ENCODE measurements around the gene PCDHGA10.
"Not testable (repeated sequence)": the region's sequence is repeated elsewhere in the genome, so short reads cannot be mapped to it uniquely, and the experiment has no call there.

The PCDHGA10 gene

DNA sequence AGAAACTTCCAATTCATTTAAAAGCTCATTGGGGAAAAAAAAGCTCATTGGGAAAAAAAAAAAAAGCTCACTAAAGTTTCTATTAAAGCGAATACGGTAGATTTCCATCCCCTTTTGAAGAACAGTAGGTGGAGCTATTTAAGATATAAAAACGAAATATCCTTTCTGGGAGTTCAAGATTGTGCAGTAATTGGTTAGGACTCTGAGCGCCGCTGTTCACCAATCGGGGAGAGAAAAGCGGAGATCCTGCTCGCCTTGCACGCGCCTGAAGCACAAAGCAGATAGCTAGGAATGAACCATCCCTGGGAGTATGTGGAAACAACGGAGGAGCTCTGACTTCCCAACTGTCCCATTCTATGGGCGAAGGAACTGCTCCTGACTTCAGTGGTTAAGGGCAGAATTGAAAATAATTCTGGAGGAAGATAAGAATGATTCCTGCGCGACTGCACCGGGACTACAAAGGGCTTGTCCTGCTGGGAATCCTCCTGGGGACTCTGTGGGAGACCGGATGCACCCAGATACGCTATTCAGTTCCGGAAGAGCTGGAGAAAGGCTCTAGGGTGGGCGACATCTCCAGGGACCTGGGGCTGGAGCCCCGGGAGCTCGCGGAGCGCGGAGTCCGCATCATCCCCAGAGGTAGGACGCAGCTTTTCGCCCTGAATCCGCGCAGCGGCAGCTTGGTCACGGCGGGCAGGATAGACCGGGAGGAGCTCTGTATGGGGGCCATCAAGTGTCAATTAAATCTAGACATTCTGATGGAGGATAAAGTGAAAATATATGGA is 17.7 kb downstream of the PCDHGA10 start, which contains the start of gene PCDHGA12:
Gene PCDHGA12, plus strand, starts transcription at position 176 of the 782 bp plus-strand sequence. Its CDS starts 253 bp downstream, at position 429.
- H3K36me3 ChIP-seq (ENCODE audit: control insufficient read depth in 2 of 2, insufficient read depth in 2 of 2, low read length in 2 of 2): peaks cover 0 to 3% of the 10 kb centered on the region in 2 donors
- H3K27ac ChIP-seq (ENCODE audit: low read length): no peak within 1 kb of the TSS
- peaks cover 21 to 68% of the 10 kb centered on the region in 2 donors for H3K9me3 ChIP-seq (ENCODE audit: control insufficient read depth in 2 of 2, low read length in 2 of 2)
- H3K9ac ChIP-seq (ENCODE audit: low read length in 2 of 2): no peak within 1 kb of the TSS
- no peaks in the 10 kb centered on the region for H3K4me1 ChIP-seq (ENCODE audit: control insufficient read depth, insufficient read depth, low read length)
- peak within 1 kb of the TSS; percentile 58 to 59 for H3K4me3 ChIP-seq (ENCODE audit: low read length in 2 of 2)
- no peaks in the 10 kb centered on the region for H3K27me3 ChIP-seq (ENCODE audit: control insufficient read depth in 1 of 2, insufficient read depth in 2 of 2, low read length in 2 of 2)

DNA sequence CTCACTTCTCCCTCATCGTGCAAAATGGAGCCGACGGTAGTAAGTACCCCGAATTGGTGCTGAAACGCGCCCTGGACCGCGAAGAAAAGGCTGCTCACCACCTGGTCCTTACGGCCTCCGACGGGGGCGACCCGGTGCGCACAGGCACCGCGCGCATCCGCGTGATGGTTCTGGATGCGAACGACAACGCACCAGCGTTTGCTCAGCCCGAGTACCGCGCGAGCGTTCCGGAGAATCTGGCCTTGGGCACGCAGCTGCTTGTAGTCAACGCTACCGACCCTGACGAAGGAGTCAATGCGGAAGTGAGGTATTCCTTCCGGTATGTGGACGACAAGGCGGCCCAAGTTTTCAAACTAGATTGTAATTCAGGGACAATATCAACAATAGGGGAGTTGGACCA is 18.5 kb downstream of the PCDHGA10 start:
- Histone ChIP-seq H3K4me3 (ENCODE audit: low read length in 2 of 2) (peak overlapping the region; percentile 58 to 59), H3K4me1 (ENCODE audit: control insufficient read depth, insufficient read depth, low read length) (no peaks in the 10 kb centered on the region), H3K27ac (ENCODE audit: low read length) (no peak overlapping the region), H3K9ac (ENCODE audit: low read length in 2 of 2) (no peak overlapping the region), H3K27me3 (ENCODE audit: control insufficient read depth in 1 of 2, insufficient read depth in 2 of 2, low read length in 2 of 2) (no peaks in the 10 kb centered on the region), H3K9me3 (ENCODE audit: control insufficient read depth in 2 of 2, low read length in 2 of 2) (peaks cover 15 to 61% of the 10 kb centered on the region in 2 donors), H3K36me3 (ENCODE audit: control insufficient read depth in 2 of 2, insufficient read depth in 2 of 2, low read length in 2 of 2) (no peaks in the 10 kb centered on the region)

DNA sequence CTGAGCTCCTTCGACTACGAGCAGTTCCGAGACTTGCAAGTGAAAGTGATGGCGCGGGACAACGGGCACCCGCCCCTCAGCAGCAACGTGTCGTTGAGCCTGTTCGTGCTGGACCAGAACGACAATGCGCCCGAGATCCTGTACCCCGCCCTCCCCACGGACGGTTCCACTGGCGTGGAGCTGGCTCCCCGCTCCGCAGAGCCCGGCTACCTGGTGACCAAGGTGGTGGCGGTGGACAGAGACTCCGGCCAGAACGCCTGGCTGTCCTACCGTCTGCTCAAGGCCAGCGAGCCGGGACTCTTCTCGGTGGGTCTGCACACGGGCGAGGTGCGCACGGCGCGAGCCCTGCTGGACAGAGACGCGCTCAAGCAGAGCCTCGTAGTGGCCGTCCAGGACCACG is 19.5 kb downstream of the PCDHGA10 start:
- not testable (repeated sequence) for H3K9ac ChIP-seq (ENCODE audit: low read length in 2 of 2); H3K4me1 ChIP-seq (ENCODE audit: control insufficient read depth, insufficient read depth, low read length); H3K27me3 ChIP-seq (ENCODE audit: control insufficient read depth in 1 of 2, insufficient read depth in 2 of 2, low read length in 2 of 2); H3K27ac ChIP-seq (ENCODE audit: low read length); H3K36me3 ChIP-seq (ENCODE audit: control insufficient read depth in 2 of 2, insufficient read depth in 2 of 2, low read length in 2 of 2)
- H3K4me3 ChIP-seq (ENCODE audit: low read length in 2 of 2): peak overlapping the region; percentile 58 to 59
- H3K9me3 ChIP-seq (ENCODE audit: control insufficient read depth in 2 of 2, low read length in 2 of 2): peaks cover 5 to 53% of the 10 kb centered on the region in 2 donors

DNA sequence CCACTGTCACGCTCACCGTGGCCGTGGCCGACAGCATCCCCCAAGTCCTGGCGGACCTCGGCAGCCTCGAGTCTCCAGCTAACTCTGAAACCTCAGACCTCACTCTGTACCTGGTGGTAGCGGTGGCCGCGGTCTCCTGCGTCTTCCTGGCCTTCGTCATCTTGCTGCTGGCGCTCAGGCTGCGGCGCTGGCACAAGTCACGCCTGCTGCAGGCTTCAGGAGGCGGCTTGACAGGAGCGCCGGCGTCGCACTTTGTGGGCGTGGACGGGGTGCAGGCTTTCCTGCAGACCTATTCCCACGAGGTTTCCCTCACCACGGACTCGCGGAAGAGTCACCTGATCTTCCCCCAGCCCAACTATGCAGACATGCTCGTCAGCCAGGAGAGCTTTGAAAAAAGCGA is 19.9 kb downstream of the PCDHGA10 start:
- H3K9me3 ChIP-seq (ENCODE audit: control insufficient read depth in 2 of 2, low read length in 2 of 2): peaks cover 4 to 52% of the 10 kb centered on the region in 2 donors
- H3K27me3 ChIP-seq (ENCODE audit: control insufficient read depth in 1 of 2, insufficient read depth in 2 of 2, low read length in 2 of 2); H3K4me3 ChIP-seq (ENCODE audit: low read length in 2 of 2); H3K9ac ChIP-seq (ENCODE audit: low read length in 2 of 2); H3K4me1 ChIP-seq (ENCODE audit: control insufficient read depth, insufficient read depth, low read length); H3K27ac ChIP-seq (ENCODE audit: low read length); H3K36me3 ChIP-seq (ENCODE audit: control insufficient read depth in 2 of 2, insufficient read depth in 2 of 2, low read length in 2 of 2): not testable (repeated sequence)

DNA sequence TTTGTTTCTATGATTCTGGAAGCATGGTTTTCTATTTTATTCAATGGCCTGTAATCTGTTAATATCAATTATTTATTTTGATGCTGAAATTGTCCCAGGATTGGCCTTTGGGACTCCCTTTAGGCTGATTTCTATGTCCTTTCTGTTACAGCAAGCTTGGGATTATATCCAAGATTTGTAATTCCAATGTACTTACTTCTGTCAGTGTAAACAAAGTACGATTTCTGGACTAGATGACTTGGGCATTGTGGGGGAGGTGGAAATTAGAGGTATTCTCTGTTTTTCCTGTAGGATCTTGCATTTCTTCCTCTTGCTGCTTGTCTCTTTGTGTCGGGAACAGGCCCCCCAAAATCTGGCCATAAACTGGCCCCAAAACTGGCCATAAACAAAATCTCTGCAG is 21.2 kb downstream of the PCDHGA10 start:
- H3K36me3 ChIP-seq (ENCODE audit: control insufficient read depth in 2 of 2, insufficient read depth in 2 of 2, low read length in 2 of 2): no peaks in the 10 kb centered on the region
- H3K9ac ChIP-seq (ENCODE audit: low read length in 2 of 2): no peak overlapping the region
- no peak overlapping the region for H3K27ac ChIP-seq (ENCODE audit: low read length)
- H3K9me3 ChIP-seq (ENCODE audit: control insufficient read depth in 2 of 2, low read length in 2 of 2): peaks cover 6 to 48% of the 10 kb centered on the region in 2 donors
- no peaks in the 10 kb centered on the region for H3K4me1 ChIP-seq (ENCODE audit: control insufficient read depth, insufficient read depth, low read length)
- H3K4me3 ChIP-seq (ENCODE audit: low read length in 2 of 2): no peak overlapping the region
- no peaks in the 10 kb centered on the region for H3K27me3 ChIP-seq (ENCODE audit: control insufficient read depth in 1 of 2, insufficient read depth in 2 of 2, low read length in 2 of 2)

DNA sequence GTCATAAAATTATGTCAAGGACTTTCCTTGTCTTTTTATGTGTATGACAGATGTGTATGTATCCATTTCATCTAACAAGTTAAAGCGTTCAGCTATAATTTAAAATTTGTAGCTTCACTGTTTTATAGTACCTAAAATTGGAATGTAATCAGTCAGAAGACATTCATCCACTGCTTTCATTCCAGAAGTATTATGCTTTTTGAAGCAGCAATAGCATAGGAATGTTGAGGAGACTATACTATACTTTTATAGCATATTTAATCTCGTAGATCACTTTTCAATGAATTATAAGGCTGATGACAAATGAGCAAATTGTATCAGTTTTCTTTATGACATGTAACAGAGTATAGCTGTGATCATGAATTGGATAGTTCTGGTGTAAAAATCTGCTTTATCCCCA is 24.4 kb downstream of the PCDHGA10 start:
- Histone ChIP-seq H3K4me3 (ENCODE audit: low read length in 2 of 2) (no peak overlapping the region), H3K4me1 (ENCODE audit: control insufficient read depth, insufficient read depth, low read length) (no peaks in the 10 kb centered on the region), H3K27ac (ENCODE audit: low read length) (no peak overlapping the region), H3K9ac (ENCODE audit: low read length in 2 of 2) (no peak overlapping the region), H3K36me3 (ENCODE audit: control insufficient read depth in 2 of 2, insufficient read depth in 2 of 2, low read length in 2 of 2) (peaks cover 0 to 3% of the 10 kb centered on the region in 2 donors), H3K27me3 (ENCODE audit: control insufficient read depth in 1 of 2, insufficient read depth in 2 of 2, low read length in 2 of 2) (no peaks in the 10 kb centered on the region), H3K9me3 (ENCODE audit: control insufficient read depth in 2 of 2, low read length in 2 of 2) (peaks cover 6 to 58% of the 10 kb centered on the region in 2 donors)

DNA sequence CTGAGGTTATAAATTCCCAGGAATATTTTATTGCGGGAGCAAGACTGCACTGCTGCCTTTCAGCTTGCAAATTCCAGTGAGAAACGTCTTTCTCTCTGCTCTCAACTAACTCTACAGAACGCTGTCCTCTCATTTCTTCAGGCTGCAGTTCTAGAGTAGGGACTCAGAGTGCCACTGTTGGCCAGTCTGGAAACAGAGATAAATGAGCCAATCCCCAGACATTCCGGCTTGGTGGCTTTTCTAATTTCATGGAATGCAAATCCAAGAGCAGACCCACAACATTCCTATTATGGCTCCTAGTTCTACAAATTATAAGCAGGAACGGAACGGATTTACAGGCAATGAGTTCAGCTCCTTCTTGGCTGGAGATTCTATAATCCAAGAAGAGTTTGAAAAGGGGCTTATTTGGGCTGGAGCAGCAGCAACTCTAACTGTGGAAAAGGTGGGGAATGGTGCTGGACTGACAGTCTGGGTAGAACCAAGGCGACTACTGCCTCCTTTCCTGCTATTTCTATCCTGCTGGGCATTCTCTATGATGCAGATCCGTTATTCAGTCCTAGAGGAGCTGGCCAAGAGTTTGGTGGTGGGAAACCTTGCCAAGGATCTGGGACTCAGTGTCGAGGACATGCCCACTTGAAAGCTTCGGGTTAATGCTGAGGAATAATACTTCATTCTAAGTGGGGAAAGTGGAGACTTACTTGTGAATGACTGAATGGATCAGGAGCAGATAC is 26.8 kb downstream of the PCDHGA10 start:
- Histone ChIP-seq H3K9ac (ENCODE audit: low read length in 2 of 2) (no peak overlapping the region), H3K27ac (ENCODE audit: low read length) (no peak overlapping the region), H3K36me3 (ENCODE audit: control insufficient read depth in 2 of 2, insufficient read depth in 2 of 2, low read length in 2 of 2) (peaks cover 0 to 3% of the 10 kb centered on the region in 2 donors), H3K27me3 (ENCODE audit: control insufficient read depth in 1 of 2, insufficient read depth in 2 of 2, low read length in 2 of 2) (no peaks in the 10 kb centered on the region), H3K9me3 (ENCODE audit: control insufficient read depth in 2 of 2, low read length in 2 of 2) (peaks cover 9 to 47% of the 10 kb centered on the region in 2 donors), H3K4me3 (ENCODE audit: low read length in 2 of 2) (no peak overlapping the region), H3K4me1 (ENCODE audit: control insufficient read depth, insufficient read depth, low read length) (no peaks in the 10 kb centered on the region)

DNA sequence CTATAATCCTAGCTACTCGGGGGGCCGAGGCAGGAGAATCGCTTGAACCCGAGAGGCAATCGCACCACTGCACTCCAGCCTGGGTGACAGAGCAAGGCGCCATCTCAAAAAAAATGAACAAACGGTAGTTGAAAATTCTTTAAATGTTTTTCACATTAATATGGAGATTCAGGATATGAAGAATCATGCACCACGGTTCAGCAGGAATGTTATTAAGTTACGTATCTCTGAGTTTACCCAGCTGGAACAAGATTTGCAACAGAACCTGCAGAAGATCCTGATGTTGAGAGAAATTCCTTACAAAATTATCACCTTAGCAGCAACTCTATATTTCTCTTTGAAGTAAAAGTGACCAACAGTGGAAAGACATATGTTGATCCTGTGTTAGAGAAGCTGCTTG is 27.6 kb downstream of the PCDHGA10 start:
- H3K27me3 ChIP-seq (ENCODE audit: control insufficient read depth in 1 of 2, insufficient read depth in 2 of 2, low read length in 2 of 2): no peaks in the 10 kb centered on the region
- no peak overlapping the region for H3K9ac ChIP-seq (ENCODE audit: low read length in 2 of 2)
- H3K4me3 ChIP-seq (ENCODE audit: low read length in 2 of 2): peak overlapping the region in 1 of 2 donors; percentile 14
- peaks cover 0 to 3% of the 10 kb centered on the region in 2 donors for H3K36me3 ChIP-seq (ENCODE audit: control insufficient read depth in 2 of 2, insufficient read depth in 2 of 2, low read length in 2 of 2)
- peaks cover 9 to 49% of the 10 kb centered on the region in 2 donors for H3K9me3 ChIP-seq (ENCODE audit: control insufficient read depth in 2 of 2, low read length in 2 of 2)
- H3K27ac ChIP-seq (ENCODE audit: low read length): no peak overlapping the region
- no peaks in the 10 kb centered on the region for H3K4me1 ChIP-seq (ENCODE audit: control insufficient read depth, insufficient read depth, low read length)

DNA sequence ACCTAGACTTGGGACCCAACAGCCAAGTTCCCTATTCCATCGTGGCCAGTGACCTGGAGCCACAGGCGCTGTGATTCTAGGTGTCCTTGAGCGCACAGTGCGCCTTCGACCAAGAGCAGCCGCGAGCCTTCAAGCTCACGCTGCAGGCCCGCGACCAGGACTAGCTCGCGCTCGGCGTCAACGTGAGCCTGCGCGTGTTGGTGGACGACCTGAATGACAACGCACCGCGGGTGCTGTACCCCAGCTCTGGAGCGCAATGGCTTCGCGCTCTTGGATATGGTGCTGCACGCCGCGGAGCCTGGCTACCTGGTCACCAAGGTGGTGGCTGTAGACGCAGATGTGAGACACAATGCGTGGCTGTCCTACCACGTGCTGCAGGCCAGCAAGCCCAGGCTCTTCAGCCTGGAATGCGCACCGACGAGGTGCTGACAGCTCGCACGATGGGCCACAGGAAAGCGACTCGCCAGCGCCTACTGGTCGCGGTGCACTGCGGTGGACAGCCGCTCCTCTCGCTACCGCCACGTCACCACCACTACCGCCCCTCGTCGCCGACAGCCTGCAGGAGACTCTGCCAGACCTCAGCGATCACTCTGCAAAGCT is 28.9 kb downstream of the PCDHGA10 start:
- Histone ChIP-seq H3K4me3 (ENCODE audit: low read length in 2 of 2) (no peak overlapping the region), H3K27ac (ENCODE audit: low read length) (no peak overlapping the region), H3K4me1 (ENCODE audit: control insufficient read depth, insufficient read depth, low read length) (no peaks in the 10 kb centered on the region), H3K36me3 (ENCODE audit: control insufficient read depth in 2 of 2, insufficient read depth in 2 of 2, low read length in 2 of 2) (peaks cover 0 to 3% of the 10 kb centered on the region in 2 donors), H3K9ac (ENCODE audit: low read length in 2 of 2) (no peak overlapping the region), H3K9me3 (ENCODE audit: control insufficient read depth in 2 of 2, low read length in 2 of 2) (peaks cover 9 to 46% of the 10 kb centered on the region in 2 donors), H3K27me3 (ENCODE audit: control insufficient read depth in 1 of 2, insufficient read depth in 2 of 2, low read length in 2 of 2) (no peaks in the 10 kb centered on the region)

DNA sequence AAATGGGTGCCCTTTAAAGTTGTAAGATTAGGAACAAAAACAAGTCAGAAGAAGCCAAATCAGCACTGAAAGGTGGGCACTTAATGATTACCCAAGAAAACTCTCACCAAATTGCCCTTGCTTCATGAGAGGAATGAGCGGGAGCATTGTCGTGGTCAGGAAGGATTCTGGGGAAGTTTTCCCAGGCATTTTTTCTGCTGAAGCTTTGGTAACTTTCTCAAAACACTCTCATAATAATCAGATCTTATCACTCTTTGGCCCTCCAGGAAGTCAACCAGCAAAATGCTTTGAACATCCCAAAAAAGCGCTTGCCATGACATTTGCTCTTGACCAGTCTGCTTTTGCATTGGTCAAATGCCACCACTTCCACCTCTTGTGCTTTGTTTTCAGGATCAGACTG is 52.6 kb downstream of the PCDHGA10 start:
- Histone ChIP-seq H3K9me3 (ENCODE audit: control insufficient read depth in 2 of 2, low read length in 2 of 2) (no peaks in the 10 kb centered on the region), H3K4me1 (ENCODE audit: control insufficient read depth, insufficient read depth, low read length) (no peaks in the 10 kb centered on the region), H3K27me3 (ENCODE audit: control insufficient read depth in 1 of 2, insufficient read depth in 2 of 2, low read length in 2 of 2) (no peaks in the 10 kb centered on the region), H3K27ac (ENCODE audit: low read length) (no peak overlapping the region), H3K36me3 (ENCODE audit: control insufficient read depth in 2 of 2, insufficient read depth in 2 of 2, low read length in 2 of 2) (no peaks in the 10 kb centered on the region), H3K4me3 (ENCODE audit: low read length in 2 of 2) (no peak overlapping the region), H3K9ac (ENCODE audit: low read length in 2 of 2) (no peak overlapping the region)

Measured in stomach smooth muscle (tissue), 2 donors.